GM12878 (cell line): ENCODE measurements around the gene KDELR1. TPM values are rescaled to one million over a fixed set of nuclear protein-coding genes. Genes with fewer than 3 reads are reported as not detected.

Experiments
- ATAC-seq: fragments of 200-7000 bp; cut with Tn5 transposase; 3 replicates; pipeline ENCODE4 v1.9.1; 2020; ENCODE audit warnings: mild to moderate bottlenecking, moderate library complexity
- BruUV-seq: library from RNA; stranded (reverse); fragments of 400-500 nt; replicated peaks from 2 replicates; lab custom pipeline; 2021; lab: Mats Ljungman, UMichigan
- CTCF ChIA-PET: fragments of 300-600 bp; sonication (Branson Sonifier 250); formaldehyde crosslinking; extraction: SDS; loops from one replicate; lab custom pipeline; 2021; ENCODE audit warnings: inconsistent platforms; lab: Yijun Ruan, JAX
- POLR2A ChIA-PET: fragments of 350-600 bp; formaldehyde crosslinking; extraction: SDS; loops from one replicate; lab custom pipeline; 2021; ENCODE audit warnings: inconsistent platforms; lab: Charles Lee
- RAD21 ChIA-PET: fragments of 300-600 bp; sonication (Branson Sonifier 250); formaldehyde crosslinking; loops from one replicate; lab custom pipeline; 2023; ENCODE audit warnings: antibody characterized with exemption; ENCODE audit not compliant: unreplicated experiment; lab: Charles Lee
- SMC1A ChIA-PET: fragments of 300-600 bp; sonication (Branson Sonifier 250); formaldehyde crosslinking; loops from one replicate; lab custom pipeline; 2023; ENCODE audit not compliant: unreplicated experiment, uncharacterized antibody; lab: Charles Lee
- DNase-seq: peaks from one replicate; pipeline ENCODE4 v3.0.0-alpha.2; 2011; ENCODE audit warnings: low read depth, low spot score
- FAIRE-seq: peaks from 3 replicates; lab custom pipeline; 2011; peaks lifted over from hg19 to GRCh38; lab: Jason Lieb, UNC
- H2AFZ ChIP-seq: 2 replicates; pipeline ENCODE4 v1.6.0; 2011; ENCODE audit warnings: low read depth, low read length, control low read depth; ENCODE audit not compliant: control insufficient read depth
- H3K27ac ChIP-seq: 2 replicates; pipeline ENCODE4 v1.5.1; 2011; ENCODE audit warnings: control low read depth; ENCODE audit not compliant: control insufficient read depth, insufficient read depth
- H3K27me3 ChIP-seq, 2 experiments: replicated peaks in 1 of 2; 2 replicates each; pipeline versions ENCODE4 v1.6.0 to v1.6.1; 2011; ENCODE audit warnings: low read length in 1 of 2; ENCODE audit not compliant: control insufficient read depth in 2 of 2, insufficient read depth in 2 of 2
- H3K36me3 ChIP-seq, 2 experiments: 2 replicates each; pipeline ENCODE4 v1.5.1; 2011; ENCODE audit warnings: low read length in 1 of 2; ENCODE audit not compliant: control insufficient read depth in 2 of 2, insufficient read depth in 2 of 2
- H3K4me1 ChIP-seq: 2 replicates; pipeline ENCODE4 v1.6.1; 2011; ENCODE audit warnings: mild to moderate bottlenecking, low read length, moderate library complexity, mixed read lengths; ENCODE audit not compliant: control insufficient read depth, insufficient read depth
- H3K4me2 ChIP-seq: 2 replicates; pipeline ENCODE4 v1.6.0; 2011; ENCODE audit warnings: control low read depth; ENCODE audit not compliant: control insufficient read depth, insufficient read depth
- H3K4me3 ChIP-seq: fragments of 200-600 bp; sonication (generic); 2 replicates; pipeline ENCODE4 v1.5.1; 2016
- H3K79me2 ChIP-seq: 2 replicates; pipeline ENCODE4 v1.6.0; 2011; ENCODE audit warnings: low read length; ENCODE audit not compliant: control insufficient read depth, insufficient read depth
- H3K9ac ChIP-seq: 2 replicates; pipeline ENCODE4 v1.8.0; 2011; ENCODE audit warnings: low read length, control low read depth, mixed read lengths; ENCODE audit not compliant: control insufficient read depth, insufficient read depth
- H3K9me3 ChIP-seq: replicated peaks from 3 replicates; pipeline ENCODE4 v1.5.1; 2011; ENCODE audit warnings: mild to moderate bottlenecking, low read length; ENCODE audit not compliant: control insufficient read depth, insufficient read depth
- H4K20me1 ChIP-seq: 2 replicates; pipeline ENCODE4 v1.6.0; 2011; ENCODE audit not compliant: control insufficient read depth, insufficient read depth
- CHD4 ChIP-seq: fragments of 200-600 bp; sonication (generic); IDR thresholded peaks from 2 replicates; pipeline ENCODE4 v1.6.1; 2016; ENCODE audit warnings: mild to moderate bottlenecking
- IKZF2 ChIP-seq, 2 experiments: fragments of 450-650 bp; IDR thresholded peaks; 2 replicates each; pipeline ENCODE4 v1.6.1; 2017; ENCODE audit warnings: mild to moderate bottlenecking in 2 of 2, moderate library complexity in 2 of 2
- PAX5 ChIP-seq: IDR thresholded peaks from 2 replicates; pipeline ENCODE4 v1.6.1; 2011; ENCODE audit warnings: low read depth, low read length, borderline replicate concordance
- PML ChIP-seq: IDR thresholded peaks from 2 replicates; pipeline ENCODE4 v1.6.1; 2012; ENCODE audit warnings: low read length, inconsistent platforms
- POLR2A ChIP-seq: IDR thresholded peaks from 2 replicates; pipeline ENCODE4 v1.6.1; 2011; ENCODE audit warnings: low read depth, mild to moderate bottlenecking, low read length
- TBL1XR1 ChIP-seq: IDR thresholded peaks from 2 replicates; pipeline ENCODE4 v1.6.1; 2012; ENCODE audit warnings: low read depth, low read length, improper control_type of control experiment
- WGBS: methylation state at CpG from one replicate; pipeline ENCODE4 v1.1.6; 2016; ENCODE audit warnings: low lambda C conversion rate; ENCODE audit not compliant: insufficient replicate concordance, insufficient coverage; ENCODE audit errors: missing lambda C conversion rate; 5-methylcytosine and 5-hydroxymethylcytosine counted together
- in situ Hi-C: fragments of 300-500 bp; cut with MboI; formaldehyde crosslinking; loops from 9 replicates; pipeline ENCODE4 v1.14.3; 2018; ENCODE audit warnings: mixed read lengths
- intact Hi-C: fragments of 100-400 bp; cut with micrococcal nuclease; formaldehyde crosslinking; loops from one replicate; pipeline ENCODE4 v1.14.2; 2022; ENCODE audit not compliant: unreplicated experiment
- polyA plus RNA-seq, 11 experiments: library from polyadenylated mRNA; depleted of rRNA in 4 of 11; unstranded in 6 of 11; stranded (reverse) in 5 of 11; fragments of >200 nt; fragmentation: Nextera tagmentation in 4 of 11; fragmentation: Illumina TruSeq in 1 of 11; extraction: Ambion mirVana in 4 of 11; extraction: Trizol in 1 of 11; gene quantifications; 1 replicate in 1 of 11; 2 replicates in 10 of 11; pipeline versions ENCODE4 v1.2.1 to v1.2.3, GENCODE V29; 2011 to 2016; ENCODE audit warnings: inconsistent platforms in 2 of 11, missing spikeins in 2 of 11, low read depth in 1 of 11
- total RNA-seq, 4 experiments: library from RNA; depleted of rRNA in 3 of 4; stranded (reverse); fragments of >200 nt in 3 of 4; fragmentation: Illumina TruSeq in 1 of 4; extraction: Trizol in 1 of 4; gene quantifications; 2 replicates each; pipeline versions ENCODE4 v1.2.1 to v1.2.3, GENCODE V29; 2013 to 2021
- TF ChIP-seq, protein P1 (sequence below): IDR thresholded peaks from 2 replicates; pipeline ENCODE4 v1.6.1; 2012; ENCODE audit warnings: improper control_type of control experiment, low read depth, low read length; ENCODE audit not compliant: insufficient replicate concordance

Gene KDELR1
- total and polyA plus RNA-seq, 10 of the 15 experiments (the other 5 are each of a cell fraction or from before 2014, with no cell fraction given) = 2.3 to 71.0 (median 45.2) TPM

DNA sequence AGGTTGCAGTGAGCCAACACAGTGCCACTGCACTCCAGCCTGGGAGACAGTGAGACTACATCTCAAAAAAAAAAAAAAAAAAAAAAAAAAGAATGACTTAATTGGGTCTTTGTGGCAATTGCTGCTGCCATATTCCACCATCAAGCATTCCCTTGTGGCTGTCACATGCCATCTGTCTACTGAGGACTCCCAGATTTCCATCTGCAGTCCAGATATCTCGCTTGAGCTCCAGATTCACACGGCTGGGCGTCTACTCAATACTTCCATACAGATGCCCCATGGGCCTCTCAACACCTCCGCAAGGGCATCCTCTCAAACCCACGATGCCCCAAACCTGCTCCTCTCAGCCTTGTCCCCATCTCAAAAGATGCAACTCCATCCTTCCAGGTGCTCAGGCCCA is 40.5 kb downstream of the KDELR1 start (continued):
- TF ChIP-seq PAX5 = no peak

DNA sequence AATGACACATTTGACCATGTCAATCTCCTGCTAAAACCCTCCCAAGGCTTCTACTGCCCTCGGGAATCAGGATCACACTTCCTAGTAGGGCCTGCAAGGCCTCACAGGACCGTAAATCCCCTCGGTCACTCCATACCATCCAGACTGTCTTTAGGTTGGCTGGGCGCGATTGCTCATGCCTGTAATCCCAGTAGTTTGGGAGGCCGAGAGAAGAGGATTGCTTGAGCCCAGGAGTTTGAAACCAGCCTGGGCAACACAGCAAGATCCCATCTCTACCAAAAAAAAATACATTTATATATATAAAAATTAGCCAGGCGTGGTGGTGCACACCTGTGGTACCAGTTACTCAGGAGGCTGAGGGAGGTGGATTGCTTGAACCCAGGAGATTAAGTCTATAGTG is 42.6 kb downstream of the KDELR1 start:
- no TSS peak for BruUV-seq
- Histone ChIP-seq H3K27ac (no peak overlapping the region), H3K4me3 (no peak overlapping the region), H4K20me1 (no peaks in the 10 kb centered on the region), H3K9me3 (no peaks in the 10 kb centered on the region), H3K9ac (no peak overlapping the region), H3K79me2 (no peaks in the 10 kb centered on the region), H3K4me2 (no peak overlapping the region), H3K4me1 (no peaks in the 10 kb centered on the region), H3K36me3 (no peaks in the 10 kb centered on the region; a peak in 1 of 4 replicates), H2AFZ (no peak overlapping the region), H3K27me3 (no peaks in the 10 kb centered on the region)
- CTCF ChIA-PET = interaction anchor here (1.5 kb wide), 1 partner anchor 43 kb away, joined by 5 read pairs; the partner anchor contains the start of gene KDELR1
- POLR2A ChIA-PET = no interaction called here
- no peak for DNase-seq
- ATAC-seq = no peak
- intact Hi-C loops = no loop called here
- RAD21 ChIA-PET = no interaction called here
- FAIRE-seq = no peak
- TF ChIP-seq CHD4 = no peak
- TF ChIP-seq TBL1XR1 = no peak
- TF ChIP-seq PML = no peak
- TF ChIP-seq POLR2A = no peak
- TF ChIP-seq, protein P1, sequence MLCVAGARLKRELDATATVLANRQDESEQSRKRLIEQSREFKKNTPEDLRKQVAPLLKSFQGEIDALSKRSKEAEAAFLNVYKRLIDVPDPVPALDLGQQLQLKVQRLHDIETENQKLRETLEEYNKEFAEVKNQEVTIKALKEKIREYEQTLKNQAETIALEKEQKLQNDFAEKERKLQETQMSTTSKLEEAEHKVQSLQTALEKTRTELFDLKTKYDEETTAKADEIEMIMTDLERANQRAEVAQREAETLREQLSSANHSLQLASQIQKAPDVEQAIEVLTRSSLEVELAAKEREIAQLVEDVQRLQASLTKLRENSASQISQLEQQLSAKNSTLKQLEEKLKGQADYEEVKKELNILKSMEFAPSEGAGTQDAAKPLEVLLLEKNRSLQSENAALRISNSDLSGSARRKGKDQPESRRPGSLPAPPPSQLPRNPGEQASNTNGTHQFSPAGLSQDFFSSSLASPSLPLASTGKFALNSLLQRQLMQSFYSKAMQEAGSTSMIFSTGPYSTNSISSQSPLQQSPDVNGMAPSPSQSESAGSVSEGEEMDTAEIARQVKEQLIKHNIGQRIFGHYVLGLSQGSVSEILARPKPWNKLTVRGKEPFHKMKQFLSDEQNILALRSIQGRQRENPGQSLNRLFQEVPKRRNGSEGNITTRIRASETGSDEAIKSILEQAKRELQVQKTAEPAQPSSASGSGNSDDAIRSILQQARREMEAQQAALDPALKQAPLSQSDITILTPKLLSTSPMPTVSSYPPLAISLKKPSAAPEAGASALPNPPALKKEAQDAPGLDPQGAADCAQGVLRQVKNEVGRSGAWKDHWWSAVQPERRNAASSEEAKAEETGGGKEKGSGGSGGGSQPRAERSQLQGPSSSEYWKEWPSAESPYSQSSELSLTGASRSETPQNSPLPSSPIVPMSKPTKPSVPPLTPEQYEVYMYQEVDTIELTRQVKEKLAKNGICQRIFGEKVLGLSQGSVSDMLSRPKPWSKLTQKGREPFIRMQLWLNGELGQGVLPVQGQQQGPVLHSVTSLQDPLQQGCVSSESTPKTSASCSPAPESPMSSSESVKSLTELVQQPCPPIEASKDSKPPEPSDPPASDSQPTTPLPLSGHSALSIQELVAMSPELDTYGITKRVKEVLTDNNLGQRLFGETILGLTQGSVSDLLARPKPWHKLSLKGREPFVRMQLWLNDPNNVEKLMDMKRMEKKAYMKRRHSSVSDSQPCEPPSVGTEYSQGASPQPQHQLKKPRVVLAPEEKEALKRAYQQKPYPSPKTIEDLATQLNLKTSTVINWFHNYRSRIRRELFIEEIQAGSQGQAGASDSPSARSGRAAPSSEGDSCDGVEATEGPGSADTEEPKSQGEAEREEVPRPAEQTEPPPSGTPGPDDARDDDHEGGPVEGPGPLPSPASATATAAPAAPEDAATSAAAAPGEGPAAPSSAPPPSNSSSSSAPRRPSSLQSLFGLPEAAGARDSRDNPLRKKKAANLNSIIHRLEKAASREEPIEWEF = no peak
- no peak for TF ChIP-seq IKZF2 (IDR thresholded peaks at IDR 0.05)
- SMC1A ChIA-PET = no interaction called here
- in situ Hi-C loops = no loop called here
- 87% methylated on average over 7 of the region's 7 CpGs for WGBS
